Measurements from ENCODE around the gene ALK. TPM values are rescaled to one million over a fixed set of nuclear protein-coding genes. Genes with fewer than 3 reads are reported as not detected.

ALK gene
- total RNA-seq, 1 experiment from 2014 or later, result not detected

- DNase-seq, result no peak
- Histone ChIP-seq H3K36me3 (no peaks in the 10 kb centered on the region), H3K9me3 (no peaks in the 10 kb centered on the region), H3K27me3 (no peaks in the 10 kb centered on the region), H3K4me3 (no peak overlapping the region)
Observed at GRCh38 chr2:29729932-29730331, 191.5 kb downstream of the ALK start.

GRCh38 chr2:29729401-29729800 lies 192.0 kb downstream of the ALK start:
- Histone ChIP-seq H3K4me3 (no peak overlapping the region; the same call in 1 of the 2 replicates), H3K27me3 (no peaks in the 10 kb centered on the region), H3K36me3 (no peaks in the 10 kb centered on the region), H3K9me3 (no peaks in the 10 kb centered on the region)
- no peak for DNase-seq

GRCh38 chr2:29726976-29727375 lies 194.4 kb downstream of the ALK start:
- DNase-seq, result no peak
- Histone ChIP-seq H3K27me3 (no peaks in the 10 kb centered on the region), H3K4me3 (no peak overlapping the region), H3K36me3 (no peaks in the 10 kb centered on the region), H3K9me3 (no peaks in the 10 kb centered on the region)

- Histone ChIP-seq H3K4me3 (no peak overlapping the region), H3K36me3 (no peaks in the 10 kb centered on the region), H3K9me3 (no peaks in the 10 kb centered on the region), H3K27me3 (no peaks in the 10 kb centered on the region)
- no peak for DNase-seq
Observed at GRCh38 chr2:29725610-29726009, 195.8 kb downstream of the ALK start.

- no peaks in the 10 kb centered on the region for H3K9me3 ChIP-seq
- no peaks in the 10 kb centered on the region for H3K36me3 ChIP-seq
- H3K4me3 ChIP-seq, result no peak overlapping the region
- no peak for DNase-seq
- H3K27me3 ChIP-seq, result no peaks in the 10 kb centered on the region
Observed at GRCh38 chr2:29724282-29724681, 197.1 kb downstream of the ALK start.

- Histone ChIP-seq H3K36me3 (no peaks in the 10 kb centered on the region), H3K9me3 (no peaks in the 10 kb centered on the region), H3K4me3 (no peak overlapping the region), H3K27me3 (no peaks in the 10 kb centered on the region)
- no peak for DNase-seq
Observed at GRCh38 chr2:29723255-29724001, 198.0 kb downstream of the ALK start.

GRCh38 chr2:29719639-29720038 lies 201.7 kb downstream of the ALK start:
- no peaks in the 10 kb centered on the region for H3K9me3 ChIP-seq
- H3K36me3 ChIP-seq, result no peaks in the 10 kb centered on the region
- H3K4me3 ChIP-seq, result no peak overlapping the region
- no peak for DNase-seq
- no peaks in the 10 kb centered on the region for H3K27me3 ChIP-seq

- no peaks in the 10 kb centered on the region for H3K36me3 ChIP-seq
- H3K9me3 ChIP-seq, result no peaks in the 10 kb centered on the region
- no peaks in the 10 kb centered on the region for H3K27me3 ChIP-seq
- no peak for DNase-seq
- H3K4me3 ChIP-seq, result no peak overlapping the region
Observed at GRCh38 chr2:29718076-29718686, 203.2 kb downstream of the ALK start.

GRCh38 chr2:29715655-29716054 lies 205.7 kb downstream of the ALK start:
- DNase-seq, result no peak
- H3K36me3 ChIP-seq, result no peaks in the 10 kb centered on the region
- no peaks in the 10 kb centered on the region for H3K9me3 ChIP-seq
- no peak overlapping the region for H3K4me3 ChIP-seq
- no peaks in the 10 kb centered on the region for H3K27me3 ChIP-seq

GRCh38 chr2:29714333-29714732 lies 207.1 kb downstream of the ALK start:
- no peaks in the 10 kb centered on the region for H3K36me3 ChIP-seq
- H3K4me3 ChIP-seq, result no peak overlapping the region
- no peaks in the 10 kb centered on the region for H3K27me3 ChIP-seq
- H3K9me3 ChIP-seq, result no peaks in the 10 kb centered on the region
- no peak for DNase-seq

- DNase-seq, result no peak
- H3K9me3 ChIP-seq, result no peaks in the 10 kb centered on the region
- H3K27me3 ChIP-seq, result no peaks in the 10 kb centered on the region
- no peaks in the 10 kb centered on the region for H3K36me3 ChIP-seq
- no peak overlapping the region for H3K4me3 ChIP-seq
Observed at GRCh38 chr2:29706171-29706720, 215.1 kb downstream of the ALK start.

GRCh38 chr2:29705616-29706015 lies 215.8 kb downstream of the ALK start:
- no peaks in the 10 kb centered on the region for H3K36me3 ChIP-seq
- no peak for DNase-seq
- no peaks in the 10 kb centered on the region for H3K27me3 ChIP-seq
- no peaks in the 10 kb centered on the region for H3K9me3 ChIP-seq
- H3K4me3 ChIP-seq, result no peak overlapping the region

GRCh38 chr2:29703336-29703735 lies 218.1 kb downstream of the ALK start:
- DNase-seq, result no peak
- Histone ChIP-seq H3K4me3 (no peak overlapping the region), H3K27me3 (no peaks in the 10 kb centered on the region)

GRCh38 chr2:29702276-29702675 lies 219.1 kb downstream of the ALK start:
- DNase-seq, result no peak
- no peaks in the 10 kb centered on the region for H3K36me3 ChIP-seq
- no peaks in the 10 kb centered on the region for H3K27me3 ChIP-seq
- no peaks in the 10 kb centered on the region for H3K9me3 ChIP-seq
- no peak overlapping the region for H3K4me3 ChIP-seq

More at GRCh38 chr2:29703336-29703735, 218.1 kb downstream of the ALK start:
- no peaks in the 10 kb centered on the region for H3K9me3 ChIP-seq
- H3K36me3 ChIP-seq, result no peaks in the 10 kb centered on the region

GRCh38 chr2:29700560-29700959 lies 220.8 kb downstream of the ALK start:
- H3K9me3 ChIP-seq, result no peaks in the 10 kb centered on the region
- no peaks in the 10 kb centered on the region for H3K27me3 ChIP-seq
- DNase-seq, result no peak
- no peak overlapping the region for H3K4me3 ChIP-seq
- no peaks in the 10 kb centered on the region for H3K36me3 ChIP-seq

GRCh38 chr2:29699045-29699444 lies 222.3 kb downstream of the ALK start:
- no peaks in the 10 kb centered on the region for H3K36me3 ChIP-seq
- no peak for DNase-seq

GRCh38 chr2:29698216-29698615 lies 223.2 kb downstream of the ALK start:
- H3K4me3 ChIP-seq, result no peak overlapping the region
- no peaks in the 10 kb centered on the region for H3K9me3 ChIP-seq
- no peaks in the 10 kb centered on the region for H3K36me3 ChIP-seq
- no peaks in the 10 kb centered on the region for H3K27me3 ChIP-seq
- DNase-seq, result no peak

More at GRCh38 chr2:29699045-29699444, 222.3 kb downstream of the ALK start:
- no peaks in the 10 kb centered on the region for H3K9me3 ChIP-seq
- no peaks in the 10 kb centered on the region for H3K27me3 ChIP-seq
- H3K4me3 ChIP-seq, result no peak overlapping the region

- Histone ChIP-seq H3K4me3 (no peak overlapping the region), H3K36me3 (no peaks in the 10 kb centered on the region), H3K27me3 (no peaks in the 10 kb centered on the region), H3K9me3 (no peaks in the 10 kb centered on the region; the same call in 1 of the 2 replicates)
- DNase-seq, result no peak
Observed at GRCh38 chr2:29697715-29698114, 223.7 kb downstream of the ALK start.

Data from MG63 (cell line).